ENCODE data around the gene PCDHGB2. TPM values are rescaled to one million over a fixed set of nuclear protein-coding genes. Genes with fewer than 3 reads are reported as not detected.
A peak's percentile ranks its signal among the peaks of the same experiment; 100 is the strongest.

Gene PCDHGB2
- total and polyA plus RNA-seq, 2 of the 4 experiments (the other 2 are of a cell fraction) = 2.6 to 3.0 TPM

DNA sequence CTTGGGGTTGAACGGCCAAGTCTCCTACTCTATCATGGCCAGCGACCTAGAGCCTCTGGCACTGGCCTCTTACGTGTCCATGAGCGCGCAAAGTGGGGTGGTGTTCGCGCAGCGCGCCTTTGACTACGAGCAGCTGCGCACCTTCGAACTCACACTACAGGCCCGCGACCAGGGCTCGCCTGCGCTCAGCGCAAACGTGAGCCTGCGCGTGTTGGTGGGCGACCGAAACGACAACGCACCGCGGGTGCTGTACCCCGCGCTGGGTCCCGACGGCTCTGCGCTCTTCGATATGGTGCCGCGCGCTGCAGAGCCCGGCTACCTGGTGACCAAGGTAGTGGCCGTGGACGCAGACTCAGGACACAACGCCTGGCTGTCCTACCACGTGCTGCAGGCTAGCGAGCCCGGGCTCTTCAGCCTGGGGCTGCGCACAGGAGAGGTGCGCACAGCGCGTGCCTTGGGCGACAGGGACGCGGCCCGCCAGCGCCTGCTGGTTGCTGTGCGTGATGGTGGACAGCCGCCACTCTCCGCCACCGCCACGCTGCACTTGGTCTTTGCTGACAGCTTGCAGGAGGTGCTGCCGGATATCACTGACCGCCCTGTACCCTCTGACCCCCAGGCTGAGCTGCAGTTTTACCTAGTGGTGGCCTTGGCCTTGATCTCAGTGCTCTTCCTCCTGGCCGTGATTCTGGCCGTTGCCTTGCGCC, 39.9 kb downstream of the PCDHGB2 start:
- intact Hi-C loops (cut with micrococcal nuclease) (no loop called here), in situ Hi-C loops (cut with MboI; ENCODE audit: low sequenced_read_pairs) (no loop called here), dilution Hi-C loops (cut with HindIII; ENCODE audit: low sequenced_read_pairs, unreplicated experiment) (no loop called here)
- CTCF ChIA-PET = no interaction called here
- H3K79me1 ChIP-seq (ENCODE audit: low read depth in 1 of 2, low read length in 2 of 2) = peaks cover 13 to 22% of the 10 kb centered on the region in 2 experiments
- H3K56ac ChIP-seq (ENCODE audit: extremely low read depth, insufficient read depth, low read length) = no peak overlapping the region
- no peak overlapping the region for H4K8ac ChIP-seq (ENCODE audit: low read depth in 2 of 2, low read length in 2 of 2)
- TF ChIP-seq RCOR1 (IDR thresholded peaks at IDR 0.05; ENCODE audit: insufficient replicate concordance, low read length) (no peak), SMC3 (IDR thresholded peaks at IDR 0.05; ENCODE audit: low read depth, low read length) (no peak), POLR2A (IDR thresholded peaks at IDR 0.05; ENCODE audit: low read depth, low read length) (no peak), CEBPB (IDR thresholded peaks at IDR 0.05; ENCODE audit: low read depth, low read length) (no peak), MAZ (IDR thresholded peaks at IDR 0.05; ENCODE audit: borderline replicate concordance, low read depth, low read length) (no peak), BHLHE40 (IDR thresholded peaks at IDR 0.05; ENCODE audit: low read depth, low read length) (no peak), NFE2L2 (IDR thresholded peaks at IDR 0.05; ENCODE audit: low read depth, low read length) (no peak), FOS (IDR thresholded peaks at IDR 0.05; ENCODE audit: low read depth, low read length) (no peak), CHD1 (IDR thresholded peaks at IDR 0.05; ENCODE audit: low read depth, low read length) (no peak), RAD21 (IDR thresholded peaks at IDR 0.05; ENCODE audit: low read length) (no peak), MXI1 (IDR thresholded peaks at IDR 0.05; ENCODE audit: borderline replicate concordance, low read depth, low read length) (no peak), RFX5 (IDR thresholded peaks at IDR 0.05; ENCODE audit: low read depth, low read length) (no peak), MAFK (IDR thresholded peaks at IDR 0.05; ENCODE audit: low read depth, low read length) (no peak), ELK1 (IDR thresholded peaks at IDR 0.05; ENCODE audit: borderline replicate concordance, low read depth, low read length) (no peak)
- TF ChIP-seq, protein P1, sequence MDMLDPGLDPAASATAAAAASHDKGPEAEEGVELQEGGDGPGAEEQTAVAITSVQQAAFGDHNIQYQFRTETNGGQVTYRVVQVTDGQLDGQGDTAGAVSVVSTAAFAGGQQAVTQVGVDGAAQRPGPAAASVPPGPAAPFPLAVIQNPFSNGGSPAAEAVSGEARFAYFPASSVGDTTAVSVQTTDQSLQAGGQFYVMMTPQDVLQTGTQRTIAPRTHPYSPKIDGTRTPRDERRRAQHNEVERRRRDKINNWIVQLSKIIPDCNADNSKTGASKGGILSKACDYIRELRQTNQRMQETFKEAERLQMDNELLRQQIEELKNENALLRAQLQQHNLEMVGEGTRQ (IDR thresholded peaks at IDR 0.05; ENCODE audit: low read depth, low read length) = no peak
- TF ChIP-seq, protein P2, sequence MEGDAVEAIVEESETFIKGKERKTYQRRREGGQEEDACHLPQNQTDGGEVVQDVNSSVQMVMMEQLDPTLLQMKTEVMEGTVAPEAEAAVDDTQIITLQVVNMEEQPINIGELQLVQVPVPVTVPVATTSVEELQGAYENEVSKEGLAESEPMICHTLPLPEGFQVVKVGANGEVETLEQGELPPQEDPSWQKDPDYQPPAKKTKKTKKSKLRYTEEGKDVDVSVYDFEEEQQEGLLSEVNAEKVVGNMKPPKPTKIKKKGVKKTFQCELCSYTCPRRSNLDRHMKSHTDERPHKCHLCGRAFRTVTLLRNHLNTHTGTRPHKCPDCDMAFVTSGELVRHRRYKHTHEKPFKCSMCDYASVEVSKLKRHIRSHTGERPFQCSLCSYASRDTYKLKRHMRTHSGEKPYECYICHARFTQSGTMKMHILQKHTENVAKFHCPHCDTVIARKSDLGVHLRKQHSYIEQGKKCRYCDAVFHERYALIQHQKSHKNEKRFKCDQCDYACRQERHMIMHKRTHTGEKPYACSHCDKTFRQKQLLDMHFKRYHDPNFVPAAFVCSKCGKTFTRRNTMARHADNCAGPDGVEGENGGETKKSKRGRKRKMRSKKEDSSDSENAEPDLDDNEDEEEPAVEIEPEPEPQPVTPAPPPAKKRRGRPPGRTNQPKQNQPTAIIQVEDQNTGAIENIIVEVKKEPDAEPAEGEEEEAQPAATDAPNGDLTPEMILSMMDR (conservative IDR thresholded peaks at IDR 0.05; ENCODE audit: low read depth, low read length) = no peak
- H3K4ac ChIP-seq (ENCODE audit: low read depth, low read length) = no peak overlapping the region
- 40% methylated on average over 39 of the region's 61 CpGs; no CpG with 5 or more reads in 1 of the 2 experiments for WGBS, 2 experiments (ENCODE audit: extremely low coverage in 2 of 2, insufficient read length in 1 of 2)
- H2BK20ac ChIP-seq (ENCODE audit: low read depth, low read length) = no peak overlapping the region
- no peak overlapping the region for H2BK120ac ChIP-seq (ENCODE audit: low read depth, low read length)
- no peak overlapping the region for H3K27ac ChIP-seq (ENCODE audit: insufficient read depth, low read length)
- no peaks in the 10 kb centered on the region for H3K27me3 ChIP-seq (ENCODE audit: control insufficient read depth, insufficient read depth, low read length)
- peaks cover 18% of the 10 kb centered on the region for H3K36me3 ChIP-seq (ENCODE audit: control insufficient read depth, insufficient read depth, low read length)
- H4K5ac ChIP-seq (ENCODE audit: low read depth, low read length) = no peak overlapping the region
- H3K4me1 ChIP-seq (ENCODE audit: control insufficient read depth, insufficient read depth, low read length) = no peaks in the 10 kb centered on the region
- no peak overlapping the region for H2BK15ac ChIP-seq (ENCODE audit: low read depth, low read length)
- peak overlapping the region; percentile 58 for H2AFZ ChIP-seq (replicated peaks; ENCODE audit: low read length, poor library complexity)
- H3K18ac ChIP-seq (ENCODE audit: low read depth, low read length) = no peak overlapping the region
- peaks cover 46% of the 10 kb centered on the region for H3K9me3 ChIP-seq (ENCODE audit: control insufficient read depth, insufficient read depth, low read length)
- H3K9ac ChIP-seq (ENCODE audit: low read depth, low read length) = no peak overlapping the region
- DNase-seq (no peak), ATAC-seq (ENCODE audit: low read depth) (no peak)
- H3K4me3 ChIP-seq (ENCODE audit: insufficient read depth, low read depth, low read length) = peak overlapping the region; percentile 13; the same call in 1 of the 2 replicates
- H2BK5ac ChIP-seq (ENCODE audit: low read depth, low read length, poor library complexity, severe bottlenecking) = no peak overlapping the region
- H4K20me1 ChIP-seq (ENCODE audit: insufficient read depth, low read length) = no peaks in the 10 kb centered on the region
- no peak overlapping the region for H4K91ac ChIP-seq (ENCODE audit: insufficient read depth, low read depth, low read length)
- H3K14ac ChIP-seq (replicated peaks; ENCODE audit: low read depth, low read length) = no peak overlapping the region
- H3K9me1 ChIP-seq (ENCODE audit: insufficient read depth, low read length) = no peaks in the 10 kb centered on the region
- H2AK5ac ChIP-seq (ENCODE audit: low read depth, low read length) = no peak overlapping the region
- peak overlapping the region; percentile 42; the same call in 1 of the 2 replicates for H3K4me2 ChIP-seq (ENCODE audit: low read depth, low read length)
- no TSS peak for BruUV-seq (replicated peaks)
- H2AK9ac ChIP-seq (replicated peaks; ENCODE audit: low read depth, low read length, poor library complexity) = peak overlapping the region; percentile 26
- no peak overlapping the region for H3K23ac ChIP-seq (ENCODE audit: low read depth, low read length)
- POLR2A ChIA-PET (ENCODE audit: unreplicated experiment) = no interaction called here

All from IMR-90 (cell line).